Putamen (tissue), 1 donor: Measurements from ENCODE around the gene HIPK1.

Experiments
- DNase-seq: peaks from one replicate; pipeline ENCODE4 v3.0.0-alpha.2; 2016; ENCODE audit warnings: low spot score

Gene HIPK1

DNA sequence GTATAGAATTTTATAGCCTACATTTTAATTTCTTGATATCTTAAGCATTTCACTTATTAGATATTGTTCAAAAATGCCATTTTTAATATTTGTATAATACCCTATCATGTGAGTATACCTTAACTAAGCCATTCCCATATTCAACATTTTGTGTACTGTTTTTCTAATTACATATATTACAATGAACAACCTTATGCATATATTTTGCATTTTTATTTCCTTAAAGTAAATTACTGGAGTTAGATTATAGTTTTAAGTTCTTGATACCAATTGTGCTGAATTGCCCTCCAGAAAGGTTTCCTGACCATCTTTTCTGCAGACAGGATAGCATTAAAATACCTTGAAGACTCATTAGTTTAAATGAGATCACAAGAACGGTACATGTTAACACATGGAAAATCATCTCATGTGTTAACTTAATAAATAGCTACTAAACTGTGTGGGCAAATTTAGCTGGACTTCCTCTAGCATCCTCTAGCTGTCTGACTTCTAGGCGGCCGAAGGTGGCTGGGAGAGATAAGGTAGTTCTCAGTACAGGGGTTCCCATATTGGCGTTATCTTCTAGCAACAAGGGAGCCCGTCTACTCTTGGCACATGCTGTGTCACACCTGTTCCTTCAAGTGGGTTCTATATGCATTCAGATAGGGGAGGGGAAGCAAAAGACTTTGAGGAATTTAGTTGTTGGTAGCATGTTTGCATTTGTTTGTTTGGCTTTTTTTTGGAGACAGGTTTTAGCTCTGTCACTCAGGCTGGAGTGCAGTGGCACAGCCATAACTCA is 15.0 kb upstream of the HIPK1 start:
- DNase-seq, result no peak

- no peak for DNase-seq
Measured at GRCh38 chr1:113916974-113917373, 12.2 kb upstream of the HIPK1 start.

GRCh38 chr1:113917400-113918082 is 11.6 kb upstream of the HIPK1 start:
- DNase-seq, result no peak

GRCh38 chr1:113918243-113918642 is 10.9 kb upstream of the HIPK1 start:
- no peak for DNase-seq

DNA sequence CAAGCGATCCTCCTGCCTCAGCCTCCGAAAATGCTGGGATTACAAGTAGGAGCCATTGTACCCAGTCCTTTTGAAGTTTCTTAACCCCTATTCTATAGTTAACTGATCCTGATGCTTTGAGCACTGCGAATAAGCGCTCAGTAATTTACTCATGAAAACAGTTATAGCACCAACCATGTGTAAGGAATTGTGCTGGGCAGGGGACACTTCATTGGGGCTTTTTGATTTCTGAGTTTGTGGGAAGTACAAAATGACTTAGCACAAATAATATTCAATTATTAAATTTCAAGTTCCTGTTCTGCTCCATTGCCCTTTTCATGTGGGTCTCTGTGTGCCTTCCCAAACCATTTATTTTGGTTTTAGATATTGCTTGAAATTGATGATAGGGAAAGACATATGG is 6.2 kb upstream of the HIPK1 start:
- no peak for DNase-seq

GRCh38 chr1:113924473-113924872 is 4.7 kb upstream of the HIPK1 start:
- no peak for DNase-seq

DNA sequence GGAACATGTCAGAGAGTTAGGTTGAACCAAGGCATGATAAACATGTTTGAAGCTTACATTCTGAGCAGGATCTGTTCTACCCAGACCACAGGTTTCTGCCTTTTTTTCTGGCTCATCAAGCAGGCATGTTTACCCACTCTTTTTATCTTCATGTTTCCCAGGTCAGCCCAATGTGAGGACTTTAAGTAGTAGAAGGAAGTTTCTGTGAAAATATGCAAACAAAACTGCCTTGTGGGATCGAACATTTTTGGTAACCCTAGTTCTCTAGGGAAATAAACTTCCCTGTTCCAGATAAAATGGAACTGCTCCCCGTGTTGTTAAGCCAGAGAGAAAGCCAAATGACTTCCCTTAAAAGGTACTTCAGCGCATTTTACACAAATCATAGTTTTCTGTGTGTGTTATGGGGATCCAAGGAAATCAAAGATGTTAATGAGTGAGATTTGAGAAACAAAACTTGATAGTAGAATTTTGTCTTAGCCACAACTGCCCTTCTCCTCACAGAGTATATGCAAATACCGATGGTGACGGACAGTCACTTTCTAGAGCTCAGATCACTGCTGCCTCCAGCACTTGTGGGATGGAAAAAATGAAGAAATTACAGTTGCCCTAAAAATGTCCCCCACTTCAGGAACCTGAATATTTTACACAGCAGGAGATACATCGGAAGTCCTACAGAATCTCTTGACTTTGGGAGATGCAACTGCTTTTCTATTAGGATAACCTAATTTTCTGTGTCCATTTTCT is 765 bp upstream of the HIPK1 start:
- no peak for DNase-seq

DNA sequence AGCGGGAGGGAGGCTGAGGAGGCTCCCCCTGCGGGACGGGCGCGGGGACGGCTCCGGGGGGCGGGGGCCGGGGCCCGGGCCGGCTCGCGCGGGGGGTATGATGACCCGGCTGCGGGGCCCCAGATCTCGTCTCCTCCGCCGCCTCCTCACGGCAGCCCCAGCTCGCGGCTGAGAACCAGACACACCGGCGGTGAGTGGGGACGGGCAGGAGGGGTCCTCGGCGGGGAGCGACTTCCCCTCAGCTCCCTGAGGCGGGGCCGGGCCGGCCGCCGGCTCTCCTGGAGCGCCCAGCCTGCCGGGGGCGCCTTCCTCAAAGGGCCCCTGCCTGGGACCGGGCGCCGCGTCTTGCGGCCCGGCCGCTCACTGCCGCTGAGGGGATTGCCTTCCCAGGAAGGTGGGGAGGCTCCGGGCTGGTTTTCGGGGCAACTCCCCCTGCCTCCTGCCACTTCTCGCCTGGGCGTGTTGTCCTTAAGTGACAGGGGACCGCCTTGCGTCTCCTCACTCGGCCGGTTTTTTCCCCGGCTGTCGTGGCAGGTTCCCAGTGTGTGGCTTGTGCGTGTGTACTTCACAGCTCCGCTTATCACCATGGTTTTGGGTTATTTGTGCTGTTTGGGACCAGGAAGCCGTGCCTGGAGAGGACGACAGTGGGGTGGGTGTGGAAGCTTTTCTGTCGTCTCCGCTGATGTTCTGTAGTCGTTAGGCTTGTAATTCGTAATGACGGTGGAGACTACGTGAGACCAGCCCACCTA is 800 bp downstream of the HIPK1 start:
- no peak for DNase-seq

GRCh38 chr1:113930499-113931161 is 1.5 kb downstream of the HIPK1 start:
- DNase-seq, result no peak

DNA sequence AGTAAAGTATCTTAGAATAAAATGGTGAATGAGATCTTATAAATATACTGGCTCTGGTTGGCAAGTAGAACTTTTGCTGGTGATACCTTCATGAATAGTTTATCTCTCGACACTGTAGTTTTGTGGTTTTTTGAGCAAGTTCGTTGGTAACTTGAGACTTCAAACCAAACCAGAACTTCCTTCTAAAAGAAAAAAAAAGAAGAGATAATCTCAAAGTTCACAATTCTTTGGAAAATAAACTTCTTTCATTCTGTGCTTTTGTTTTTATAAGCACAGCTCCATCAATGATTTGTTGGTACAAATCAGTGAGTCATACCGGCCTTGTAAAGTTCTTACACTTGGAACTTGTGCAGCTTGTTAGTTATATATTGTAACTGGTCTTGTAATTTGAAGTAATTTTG is 2.3 kb downstream of the HIPK1 start:
- DNase-seq, result no peak

- no peak for DNase-seq
Measured at GRCh38 chr1:113934006-113934405, 4.9 kb downstream of the HIPK1 start.

GRCh38 chr1:113934511-113935055 is 5.5 kb downstream of the HIPK1 start:
- DNase-seq, result no peak

DNA sequence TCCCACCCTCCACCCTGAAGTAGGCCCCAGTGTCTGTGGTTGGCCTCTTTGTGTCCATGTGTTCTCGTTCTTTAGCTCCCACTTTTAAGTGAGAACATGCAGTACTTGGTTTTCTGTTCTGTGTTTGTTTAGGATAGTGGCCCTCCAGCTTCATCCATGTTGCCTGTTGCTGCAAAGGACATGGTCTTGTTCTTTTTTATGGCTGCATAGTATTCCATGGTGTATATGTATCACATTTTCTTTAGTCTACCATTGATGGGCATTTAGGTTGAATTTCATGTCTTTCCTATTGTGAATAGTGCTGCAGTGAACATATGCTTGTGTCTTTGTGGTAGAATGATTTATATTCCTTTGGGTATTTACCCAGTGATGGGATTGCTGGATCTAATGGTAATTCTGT is 6.1 kb downstream of the HIPK1 start:
- DNase-seq, result no peak

GRCh38 chr1:113935970-113936369 is 6.8 kb downstream of the HIPK1 start:
- DNase-seq, result no peak

DNA sequence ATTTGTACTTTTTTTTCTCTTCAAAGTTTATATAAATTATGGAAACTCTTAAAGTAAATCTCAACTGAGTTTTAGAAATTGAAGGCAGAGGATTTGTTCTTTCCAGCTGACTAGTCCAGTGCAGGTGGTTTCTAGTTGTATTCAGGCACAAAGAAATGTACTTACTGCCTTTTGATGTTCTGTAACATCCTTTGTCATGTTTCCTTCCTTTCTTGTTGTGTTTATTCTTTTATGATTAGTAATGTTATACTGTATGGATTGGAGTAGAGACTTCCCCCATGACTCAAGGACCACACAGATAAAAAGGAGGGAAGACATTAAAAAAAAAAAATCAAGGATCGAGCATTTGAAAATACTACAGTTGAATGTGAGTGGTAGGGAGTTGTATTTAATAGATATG is 8.0 kb downstream of the HIPK1 start:
- DNase-seq, result no peak

GRCh38 chr1:113938192-113938591 is 9.1 kb downstream of the HIPK1 start:
- no peak for DNase-seq

DNA sequence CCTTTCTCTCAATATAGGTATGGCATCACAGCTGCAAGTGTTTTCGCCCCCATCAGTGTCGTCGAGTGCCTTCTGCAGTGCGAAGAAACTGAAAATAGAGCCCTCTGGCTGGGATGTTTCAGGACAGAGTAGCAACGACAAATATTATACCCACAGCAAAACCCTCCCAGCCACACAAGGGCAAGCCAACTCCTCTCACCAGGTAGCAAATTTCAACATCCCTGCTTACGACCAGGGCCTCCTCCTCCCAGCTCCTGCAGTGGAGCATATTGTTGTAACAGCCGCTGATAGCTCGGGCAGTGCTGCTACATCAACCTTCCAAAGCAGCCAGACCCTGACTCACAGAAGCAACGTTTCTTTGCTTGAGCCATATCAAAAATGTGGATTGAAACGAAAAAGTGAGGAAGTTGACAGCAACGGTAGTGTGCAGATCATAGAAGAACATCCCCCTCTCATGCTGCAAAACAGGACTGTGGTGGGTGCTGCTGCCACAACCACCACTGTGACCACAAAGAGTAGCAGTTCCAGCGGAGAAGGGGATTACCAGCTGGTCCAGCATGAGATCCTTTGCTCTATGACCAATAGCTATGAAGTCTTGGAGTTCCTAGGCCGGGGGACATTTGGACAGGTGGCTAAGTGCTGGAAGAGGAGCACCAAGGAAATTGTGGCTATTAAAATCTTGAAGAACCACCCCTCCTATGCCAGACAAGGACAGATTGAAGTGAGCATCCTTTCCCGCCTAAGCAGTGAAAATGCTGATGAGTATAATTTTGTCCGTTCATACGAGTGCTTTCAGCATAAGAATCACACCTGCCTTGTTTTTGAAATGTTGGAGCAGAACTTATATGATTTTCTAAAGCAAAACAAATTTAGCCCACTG is 11.5 kb downstream of the HIPK1 start:
- DNase-seq, result no peak

GRCh38 chr1:113941245-113941559 is 12.1 kb downstream of the HIPK1 start:
- no peak for DNase-seq

DNA sequence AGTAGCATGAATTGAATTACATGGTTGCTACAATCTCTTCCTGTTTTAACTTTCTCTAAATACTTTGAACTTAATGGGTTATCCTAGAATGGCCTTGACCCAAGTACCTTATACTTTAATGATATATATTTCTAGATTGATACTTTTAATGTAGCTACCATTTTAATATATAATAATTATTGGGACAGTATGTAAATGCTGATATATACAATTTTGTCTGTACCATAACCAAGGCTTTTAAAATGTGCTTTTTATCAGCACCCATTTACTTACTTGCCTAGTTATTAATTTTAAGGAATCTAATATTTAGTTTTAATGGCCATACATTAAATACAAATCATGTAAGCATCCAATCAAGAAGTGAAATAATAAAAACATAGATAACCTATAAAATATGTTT is 13.4 kb downstream of the HIPK1 start:
- DNase-seq, result no peak

- no peak for DNase-seq
Measured at GRCh38 chr1:113943028-113943811, 14.1 kb downstream of the HIPK1 start.
